EH (cell line): ENCODE results near the gene HAP1.
A peak's percentile ranks its signal among the peaks of the same experiment; 100 is the strongest.
"Not testable (repeated sequence)": the region's sequence is repeated elsewhere in the genome, so short reads cannot be mapped to it uniquely, and the experiment has no call there.

Experiments used
- DNase-seq: peaks from one replicate; pipeline ENCODE4 v3.0.0-alpha.2; 2015; ENCODE audit warnings: low read depth

HAP1 gene

GRCh38 chr17:41734139-41734948 is at the start of gene HAP1:
Gene HAP1 (minus strand): TSS chr17:41734643. CDS start chr17:41734634, 9 bp downstream.
- peak; percentile 41 for DNase-seq

- DNase-seq = no peak
Observed at GRCh38 chr17:41782142-41782541, 47.7 kb upstream of the HAP1 start.

- no peak for DNase-seq
Observed at GRCh38 chr17:41781404-41782110, 47.1 kb upstream of the HAP1 start.

- no peak for DNase-seq
Observed at GRCh38 chr17:41779954-41780353, 45.5 kb upstream of the HAP1 start.

- peak; percentile 96 for DNase-seq
Observed at GRCh38 chr17:41777574-41778188, 43.2 kb upstream of the HAP1 start.

- DNase-seq = no peak
Observed at GRCh38 chr17:41777157-41777573, 42.7 kb upstream of the HAP1 start.

- DNase-seq = not testable (repeated sequence)
Observed at GRCh38 chr17:41776262-41776900, 41.9 kb upstream of the HAP1 start.

- DNase-seq = no peak
Observed at GRCh38 chr17:41775394-41776226, 41.2 kb upstream of the HAP1 start.

- peak; percentile 4 for DNase-seq
Observed at GRCh38 chr17:41773731-41774193, 39.3 kb upstream of the HAP1 start.

- peak; percentile 88 for DNase-seq
Observed at GRCh38 chr17:41773190-41773588, 38.7 kb upstream of the HAP1 start.

GRCh38 chr17:41772586-41773189 is 38.2 kb upstream of the HAP1 start:
- DNase-seq = no peak

GRCh38 chr17:41772218-41772585 is 37.8 kb upstream of the HAP1 start:
- no peak for DNase-seq

GRCh38 chr17:41771389-41772206 is 37.2 kb upstream of the HAP1 start:
- no peak for DNase-seq

GRCh38 chr17:41769985-41770384 is 35.5 kb upstream of the HAP1 start:
- DNase-seq = no peak

GRCh38 chr17:41769346-41769862 is 35.0 kb upstream of the HAP1 start:
- DNase-seq = no peak

- no peak for DNase-seq
Observed at GRCh38 chr17:41768682-41769288, 34.3 kb upstream of the HAP1 start.

- DNase-seq = no peak
Observed at GRCh38 chr17:41767324-41768042, 33.0 kb upstream of the HAP1 start.

- no peak for DNase-seq
Observed at GRCh38 chr17:41766135-41766534, 31.7 kb upstream of the HAP1 start.

GRCh38 chr17:41763327-41763726 is 28.9 kb upstream of the HAP1 start:
- no peak for DNase-seq
